Stomach smooth muscle (tissue), 2 donors: ENCODE measurements around the gene PSMD12.
A peak's percentile ranks its signal among the peaks of the same experiment; 100 is the strongest.

Experiments used
- H3K27ac ChIP-seq: one replicate; pipeline ENCODE4 v1.7.0; 2013; ENCODE audit warnings: mild to moderate bottlenecking, low read length, inconsistent platforms
- H3K27me3 ChIP-seq, 2 donors: one replicate each; pipeline ENCODE4 v1.7.0; 2013; ENCODE audit warnings: low read length in 2 of 2; ENCODE audit not compliant: insufficient read depth in 2 of 2, control insufficient read depth in 1 of 2
- H3K36me3 ChIP-seq, 2 donors: one replicate each; pipeline ENCODE4 v1.7.0; 2013; ENCODE audit warnings: low read length in 2 of 2; ENCODE audit not compliant: control insufficient read depth in 2 of 2, insufficient read depth in 2 of 2
- H3K4me1 ChIP-seq: one replicate; pipeline ENCODE4 v1.7.0; 2013; ENCODE audit warnings: low read length; ENCODE audit not compliant: control insufficient read depth, insufficient read depth
- H3K4me3 ChIP-seq, 2 donors: one replicate each; pipeline ENCODE4 v1.7.0; 2013; ENCODE audit warnings: low read length in 2 of 2
- H3K9ac ChIP-seq, 2 donors: one replicate each; pipeline ENCODE4 v1.7.0; 2013; ENCODE audit warnings: low read length in 2 of 2, mild to moderate bottlenecking in 1 of 2
- H3K9me3 ChIP-seq, 2 donors: one replicate each; pipeline ENCODE4 v1.7.0; 2013; ENCODE audit warnings: low read length in 2 of 2; ENCODE audit not compliant: control insufficient read depth in 2 of 2
- donor health status: healthy.
- donor health status: Pancreatic carcinoma.

Gene PSMD12

DNA sequence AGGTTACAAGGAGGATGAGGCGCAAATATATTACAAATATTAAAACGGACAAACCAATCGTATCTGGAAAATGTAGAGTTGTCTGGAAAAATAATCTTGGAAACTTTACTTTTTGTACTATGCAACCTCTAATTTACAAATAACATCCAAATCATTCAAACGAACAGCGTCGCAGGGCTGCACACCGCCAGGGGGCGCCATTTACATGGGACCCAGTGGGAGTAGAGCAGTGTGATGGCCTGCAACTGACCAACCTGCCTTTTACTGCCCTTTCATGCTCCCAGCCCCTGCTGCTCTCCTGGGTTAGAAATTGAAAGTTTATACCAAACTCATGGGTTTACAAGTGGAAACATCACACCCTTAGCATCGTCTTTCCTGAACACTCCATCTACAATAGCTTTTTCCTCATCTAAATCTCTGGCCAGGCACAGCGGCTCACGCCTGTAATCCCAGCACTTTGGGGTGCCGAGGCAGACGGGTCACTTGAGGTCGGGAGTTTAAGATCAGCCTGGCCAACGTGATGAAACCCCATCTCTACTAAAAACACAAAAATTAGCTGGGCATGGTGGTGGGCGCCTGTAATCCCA, 20.7 kb upstream of the PSMD12 start:
- Histone ChIP-seq H3K36me3 (no peaks in the 10 kb centered on the region), H3K4me1 (no peaks in the 10 kb centered on the region), H3K9me3 (no peaks in the 10 kb centered on the region), H3K27ac (no peak overlapping the region), H3K9ac (no peak overlapping the region), H3K4me3 (no peak overlapping the region), H3K27me3 (no peaks in the 10 kb centered on the region)

DNA sequence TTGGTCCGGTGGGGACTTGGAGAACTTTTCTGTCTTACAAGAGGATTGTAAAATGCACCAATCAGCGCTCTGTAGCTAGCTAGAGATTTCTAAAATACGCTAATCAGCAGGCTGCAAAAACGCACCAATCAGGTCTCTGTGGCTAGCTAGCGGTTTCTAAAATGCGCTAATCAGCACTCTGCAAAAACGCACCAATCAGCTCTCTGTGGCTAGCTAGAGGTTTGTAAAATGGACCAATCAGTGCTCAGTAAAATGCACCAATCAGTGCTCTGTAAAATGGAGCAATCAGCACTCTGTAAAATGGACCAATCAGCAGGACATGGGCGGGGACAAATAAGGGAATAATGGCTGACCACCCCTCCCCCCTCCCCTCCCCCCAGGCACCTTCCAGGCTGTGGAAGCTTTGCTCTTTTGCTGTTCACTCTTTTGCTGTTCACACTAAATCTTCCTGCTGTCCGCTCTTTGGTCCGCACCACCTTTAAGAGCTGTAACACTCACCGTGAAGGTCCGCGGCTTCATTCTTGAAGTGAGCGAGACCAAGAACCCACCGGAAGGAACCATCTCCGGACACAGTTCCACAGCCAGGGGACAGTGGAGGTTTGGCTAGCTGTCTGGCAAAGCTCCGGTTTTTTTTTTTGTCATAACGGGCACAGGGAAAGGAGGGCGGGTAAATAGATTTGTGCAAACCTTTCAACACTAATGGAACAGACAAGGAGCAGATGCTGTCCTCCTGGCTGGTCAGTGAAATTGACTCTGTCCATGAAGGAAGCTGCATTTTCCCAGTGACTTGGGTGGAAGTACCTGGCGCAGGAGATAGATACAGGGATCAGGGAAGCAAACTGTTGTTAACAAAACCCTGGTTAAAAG, 19.0 kb upstream of the PSMD12 start:
- H3K36me3 ChIP-seq, result no peaks in the 10 kb centered on the region

GRCh38 chr17:67381929-67382257, 15.5 kb upstream of the PSMD12 start:
- Histone ChIP-seq H3K27me3 (no peaks in the 10 kb centered on the region), H3K4me3 (no peak overlapping the region), H3K9me3 (no peaks in the 10 kb centered on the region), H3K4me1 (peaks cover 14% of the 10 kb centered on the region), H3K27ac (no peak overlapping the region), H3K9ac (no peak overlapping the region), H3K36me3 (no peaks in the 10 kb centered on the region)

More for the DNA sequence above, 19.0 kb upstream of the PSMD12 start:
- no peaks in the 10 kb centered on the region for H3K4me1 ChIP-seq
- no peaks in the 10 kb centered on the region for H3K9me3 ChIP-seq
- no peak overlapping the region for H3K4me3 ChIP-seq
- H3K9ac ChIP-seq, result no peak overlapping the region
- no peaks in the 10 kb centered on the region for H3K27me3 ChIP-seq
- H3K27ac ChIP-seq, result no peak overlapping the region

GRCh38 chr17:67379251-67379630, 12.9 kb upstream of the PSMD12 start:
- Histone ChIP-seq H3K9ac (peak overlapping the region; percentile 73 to 79), H3K27me3 (no peaks in the 10 kb centered on the region), H3K36me3 (no peaks in the 10 kb centered on the region), H3K27ac (peak overlapping the region; percentile 11), H3K9me3 (no peaks in the 10 kb centered on the region), H3K4me1 (peaks cover 23% of the 10 kb centered on the region), H3K4me3 (peak overlapping the region; percentile 85 to 89)

GRCh38 chr17:67378454-67379250, 12.3 kb upstream of the PSMD12 start:
- Histone ChIP-seq H3K9ac (peak overlapping the region; percentile 79), H3K4me3 (peak overlapping the region; percentile 85 to 89), H3K27me3 (no peaks in the 10 kb centered on the region), H3K9me3 (no peaks in the 10 kb centered on the region), H3K27ac (peak overlapping the region; percentile 77), H3K36me3 (no peaks in the 10 kb centered on the region), H3K4me1 (peaks cover 23% of the 10 kb centered on the region)

- H3K36me3 ChIP-seq, result no peaks in the 10 kb centered on the region
- no peaks in the 10 kb centered on the region for H3K9me3 ChIP-seq
- peak overlapping the region; percentile 85 to 88 for H3K4me3 ChIP-seq
- peaks cover 23% of the 10 kb centered on the region for H3K4me1 ChIP-seq
- no peaks in the 10 kb centered on the region for H3K27me3 ChIP-seq
- peak overlapping the region; percentile 75 to 79 for H3K9ac ChIP-seq
- H3K27ac ChIP-seq, result peak overlapping the region; percentile 77
Observed at GRCh38 chr17:67377488-67378453, 11.4 kb upstream of the PSMD12 start.

GRCh38 chr17:67376737-67377487, 10.5 kb upstream of the PSMD12 start, which contains the start of gene PITPNC1:
TSS of gene PITPNC1 (plus strand) at chr17:67377281.
- Histone ChIP-seq H3K36me3 (no peaks in the 10 kb centered on the region), H3K27me3 (no peaks in the 10 kb centered on the region), H3K9ac (peak within 1 kb of the TSS; percentile 75 to 79), H3K9me3 (no peaks in the 10 kb centered on the region), H3K27ac (peak within 1 kb of the TSS; percentile 77), H3K4me3 (peak within 1 kb of the TSS; percentile 85 to 88), H3K4me1 (peaks cover 23% of the 10 kb centered on the region)

DNA sequence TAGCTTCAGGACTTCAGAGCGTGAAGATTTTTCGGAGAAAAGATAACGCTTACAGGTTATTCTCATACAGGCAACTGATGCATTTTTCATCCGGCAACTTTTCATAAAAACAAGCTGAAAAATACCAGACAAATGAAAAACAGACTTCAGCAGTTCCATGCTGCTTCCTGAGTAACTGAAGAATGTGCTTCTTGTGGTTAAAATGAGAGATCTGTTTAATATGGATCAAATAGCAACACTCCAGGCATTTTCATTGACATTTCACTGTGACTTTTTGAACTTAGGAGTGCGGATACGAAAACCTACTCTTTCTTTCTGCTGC, 10.0 kb upstream of the PSMD12 start:
- no peaks in the 10 kb centered on the region for H3K27me3 ChIP-seq
- H3K4me3 ChIP-seq, result peak overlapping the region; percentile 85 to 88
- no peaks in the 10 kb centered on the region for H3K9me3 ChIP-seq
- H3K36me3 ChIP-seq, result no peaks in the 10 kb centered on the region
- peak overlapping the region; percentile 77 for H3K27ac ChIP-seq
- peaks cover 23% of the 10 kb centered on the region for H3K4me1 ChIP-seq
- H3K9ac ChIP-seq, result peak overlapping the region; percentile 66 to 79

DNA sequence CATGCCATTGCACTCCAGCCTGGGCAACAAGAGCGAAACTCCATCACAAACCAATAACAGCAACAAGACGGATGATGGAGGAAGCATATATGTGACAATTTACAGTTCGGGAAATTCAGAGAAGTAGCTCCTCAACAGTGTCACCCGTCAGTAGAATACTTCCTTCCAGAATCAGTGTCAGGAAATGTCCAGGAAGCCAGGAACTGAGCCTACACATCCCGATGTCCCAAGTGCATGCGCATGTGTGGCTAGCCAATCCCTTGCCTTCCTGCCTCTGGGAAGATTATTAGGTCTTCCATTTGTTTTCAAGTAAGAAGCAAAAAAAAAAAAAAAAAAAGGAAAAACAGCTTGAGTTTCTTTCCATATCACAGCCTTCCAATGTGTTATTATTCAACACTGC, 9.3 kb upstream of the PSMD12 start:
- no peaks in the 10 kb centered on the region for H3K9me3 ChIP-seq
- no peaks in the 10 kb centered on the region for H3K27me3 ChIP-seq
- no peak overlapping the region for H3K27ac ChIP-seq
- H3K4me3 ChIP-seq, result no peak overlapping the region
- H3K36me3 ChIP-seq, result no peaks in the 10 kb centered on the region
- H3K9ac ChIP-seq, result no peak overlapping the region
- peaks cover 23% of the 10 kb centered on the region for H3K4me1 ChIP-seq
